HepG2 (cell line): ENCODE data around the gene GPS1. TPM values are rescaled to one million over a fixed set of nuclear protein-coding genes. Genes with fewer than 3 reads are reported as not detected.
A peak's percentile ranks its signal among the peaks of the same experiment; 100 is the strongest.

Experiments
- ATAD3A ChIP-seq: sonication (generic); formaldehyde crosslinking; IDR thresholded peaks from 2 replicates; pipeline ENCODE4 v1.4.0; 2020; ENCODE audit warnings: missing genetic modification reagents
- CAMTA2 ChIP-seq: sonication (generic); formaldehyde crosslinking; IDR thresholded peaks from 2 replicates; pipeline ENCODE4 v1.4.0; 2020; ENCODE audit warnings: mild to moderate bottlenecking, missing genetic modification reagents, borderline replicate concordance
- DNMT3B ChIP-seq: conservative IDR thresholded peaks from 2 replicates; pipeline ENCODE4 v1.6.1; 2016; ENCODE audit warnings: missing biosample characterization, control low read depth
- DZIP1 ChIP-seq: sonication (generic); formaldehyde crosslinking; IDR thresholded peaks from 2 replicates; pipeline ENCODE4 v1.5.0; 2020; ENCODE audit warnings: mild to moderate bottlenecking, missing genetic modification reagents
- ELF4 ChIP-seq: sonication (generic); formaldehyde crosslinking; IDR thresholded peaks from 2 replicates; pipeline ENCODE4 v1.5.0; 2020; ENCODE audit warnings: missing genetic modification reagents, mild to moderate bottlenecking, moderate library complexity, borderline replicate concordance
- FOXA3 ChIP-seq: IDR thresholded peaks from 2 replicates; pipeline ENCODE4 v1.6.1; 2016; ENCODE audit warnings: missing genetic modification reagents, missing compliant biosample characterization
- FOXO1 ChIP-seq: sonication (generic); formaldehyde crosslinking; IDR thresholded peaks from 2 replicates; pipeline ENCODE4 v1.4.0; 2020; ENCODE audit warnings: missing genetic modification reagents
- HNRNPK ChIP-seq: fragments of 200-400 bp; formaldehyde crosslinking; IDR thresholded peaks from 2 replicates; pipeline ENCODE4 v1.6.1; 2018; ENCODE audit warnings: low read length, low read depth, moderate library complexity, mild to moderate bottlenecking; ENCODE audit not compliant: poor library complexity, severe bottlenecking
- IKZF4 ChIP-seq: sonication (generic); formaldehyde crosslinking; IDR thresholded peaks from 2 replicates; pipeline ENCODE4 v1.5.1; 2020; ENCODE audit warnings: borderline replicate concordance, mild to moderate bottlenecking, low read depth, missing genetic modification reagents; ENCODE audit errors: not compliant biosample characterization
- MED8 ChIP-seq: sonication (generic); formaldehyde crosslinking; IDR thresholded peaks from 2 replicates; pipeline ENCODE4 v1.8.1; 2023; ENCODE audit warnings: mild to moderate bottlenecking, missing genetic modification reagents; ENCODE audit not compliant: insufficient replicate concordance
- MTF2 ChIP-seq: sonication (generic); formaldehyde crosslinking; IDR thresholded peaks from 2 replicates; pipeline ENCODE4 v1.5.0; 2020; ENCODE audit warnings: missing genetic modification reagents, borderline replicate concordance
- POGZ ChIP-seq: sonication (generic); formaldehyde crosslinking; IDR thresholded peaks from 2 replicates; pipeline ENCODE4 v1.4.0; 2020; ENCODE audit warnings: mild to moderate bottlenecking, missing genetic modification reagents
- PPARG ChIP-seq: conservative IDR thresholded peaks from 2 replicates; pipeline ENCODE4 v1.6.1; 2016; ENCODE audit warnings: missing biosample characterization, missing genetic modification reagents
- RBM22 ChIP-seq: fragments of 200-400 bp; formaldehyde crosslinking; optimal IDR thresholded peaks from 2 replicates; pipeline ENCODE3; 2017; ENCODE audit warnings: mild to moderate bottlenecking, low read length, moderate library complexity
- TCF7L2 ChIP-seq: IDR thresholded peaks from 2 replicates; pipeline ENCODE4 v1.6.1; 2011; ENCODE audit warnings: mild to moderate bottlenecking, low read depth, low read length, moderate library complexity
- ZFX ChIP-seq: sonication (generic); formaldehyde crosslinking; IDR thresholded peaks from 2 replicates; pipeline ENCODE4 v1.4.0; 2020; ENCODE audit warnings: mild to moderate bottlenecking, low read depth, missing genetic modification reagents, moderate library complexity
- ZNF251 ChIP-seq: sonication (generic); formaldehyde crosslinking; IDR thresholded peaks from 2 replicates; pipeline ENCODE4 v1.9.0; 2021; ENCODE audit warnings: mild to moderate bottlenecking, missing genetic modification reagents
- ZNF343 ChIP-seq: sonication (generic); formaldehyde crosslinking; IDR thresholded peaks from 2 replicates; pipeline ENCODE4 v1.4.0; 2020; ENCODE audit warnings: mild to moderate bottlenecking, missing genetic modification reagents
- ZNF510 ChIP-seq: sonication (generic); formaldehyde crosslinking; IDR thresholded peaks from 2 replicates; pipeline ENCODE4 v1.4.0; 2020; ENCODE audit warnings: low read depth, mild to moderate bottlenecking, missing genetic modification reagents
- ZNF556 ChIP-seq: sonication (generic); formaldehyde crosslinking; IDR thresholded peaks from 2 replicates; pipeline ENCODE4 v1.4.0; 2020; ENCODE audit warnings: mild to moderate bottlenecking, missing genetic modification reagents, borderline replicate concordance
- ZNF564 ChIP-seq: sonication (generic); formaldehyde crosslinking; IDR thresholded peaks from 2 replicates; pipeline ENCODE4 v1.8.1; 2023; ENCODE audit warnings: mild to moderate bottlenecking, missing genetic modification reagents
- ZNF589 ChIP-seq: sonication (generic); formaldehyde crosslinking; conservative IDR thresholded peaks from 2 replicates; pipeline ENCODE4 v1.8.0; 2022; ENCODE audit warnings: mild to moderate bottlenecking, moderate library complexity, missing genetic modification reagents
- ZNF747 ChIP-seq: sonication (generic); formaldehyde crosslinking; IDR thresholded peaks from 2 replicates; pipeline ENCODE4 v1.8.1; 2023; ENCODE audit warnings: missing genetic modification reagents, mild to moderate bottlenecking, borderline replicate concordance
- ZNF772 ChIP-seq: sonication (generic); formaldehyde crosslinking; IDR thresholded peaks from 2 replicates; pipeline ENCODE4 v1.5.0; 2020; ENCODE audit warnings: mild to moderate bottlenecking, missing genetic modification reagents
- ZNF816 ChIP-seq: sonication (generic); formaldehyde crosslinking; IDR thresholded peaks from 2 replicates; pipeline ENCODE4 v1.8.0; 2022; ENCODE audit warnings: missing genetic modification reagents, mild to moderate bottlenecking, borderline replicate concordance
- polyA plus RNA-seq, 8 experiments: library from polyadenylated mRNA; depleted of rRNA in 3 of 8; stranded (reverse) in 7 of 8; unstranded in 1 of 8; fragments of >200 nt; fragmentation: Illumina TruSeq in 4 of 8; extraction: Trizol in 4 of 8; gene quantifications; 2 replicates each; pipeline versions ENCODE4 v1.2.1 to v1.2.3, GENCODE V29; 2011 to 2016; ENCODE audit warnings: low read depth in 4 of 8, missing spikeins in 1 of 8, mixed read lengths in 1 of 8; ENCODE audit not compliant: insufficient read depth in 1 of 8
- total RNA-seq, 5 experiments: library from RNA; depleted of rRNA; stranded (reverse); fragments of >200 nt; fragmentation: Illumina TruSeq; extraction: Trizol; gene quantifications; 2 replicates each; pipeline ENCODE4 v1.2.3, GENCODE V29; 2016; ENCODE audit warnings: low read depth in 1 of 5
- TF ChIP-seq, protein P1 (sequence below): sonication (generic); formaldehyde crosslinking; IDR thresholded peaks from 2 replicates; pipeline ENCODE4 v1.4.0; 2020; ENCODE audit warnings: low read depth, mild to moderate bottlenecking, missing genetic modification reagents

The GPS1 gene
- total and polyA plus RNA-seq, 2 of the 13 experiments (the other 11 are each of a cell fraction or from before 2014, with no cell fraction given): 124 to 128 TPM

GRCh38 chr17:82095777-82096708, 44.3 kb downstream of the GPS1 start (continued):
- TF ChIP-seq DZIP1 (CRISPR knock-in tag) (no peak), ZNF510 (CRISPR knock-in tag) (no peak), RBM22 (peak; percentile 34), ZNF251 (CRISPR knock-in tag) (no peak), MED8 (CRISPR knock-in tag) (no peak), ZNF747 (CRISPR knock-in tag) (0 out of 2 replicates have a peak, but pooled peaks have one; percentile 23), HNRNPK (no peak), POGZ (CRISPR knock-in tag) (no peak), ZNF589 (peak; percentile 52; the same call in 1 of the 2 replicates), IKZF4 (CRISPR knock-in tag) (no peak), FOXO1 (CRISPR knock-in tag) (no peak), ZNF556 (CRISPR knock-in tag) (no peak; the same call in 1 of the 2 replicates), DNMT3B (CRISPR knock-in tag) (no peak), ZNF772 (0 out of 2 replicates have a peak, but pooled peaks have one; percentile 45), CAMTA2 (CRISPR knock-in tag) (peak; percentile 54; the same call in 1 of the 2 replicates), ATAD3A (CRISPR knock-in tag) (no peak), ZFX (CRISPR knock-in tag) (peak; percentile 57; the same call in 1 of the 2 replicates), PPARG (no peak), MTF2 (CRISPR knock-in tag) (no peak), TCF7L2 (no peak), FOXA3 (no peak), ELF4 (CRISPR knock-in tag) (no peak), ZNF816 (CRISPR knock-in tag) (no peak), ZNF564 (CRISPR knock-in tag) (no peak; the same call in 1 of the 2 replicates), ZNF343 (CRISPR knock-in tag) (no peak)
- TF ChIP-seq, protein P1, sequence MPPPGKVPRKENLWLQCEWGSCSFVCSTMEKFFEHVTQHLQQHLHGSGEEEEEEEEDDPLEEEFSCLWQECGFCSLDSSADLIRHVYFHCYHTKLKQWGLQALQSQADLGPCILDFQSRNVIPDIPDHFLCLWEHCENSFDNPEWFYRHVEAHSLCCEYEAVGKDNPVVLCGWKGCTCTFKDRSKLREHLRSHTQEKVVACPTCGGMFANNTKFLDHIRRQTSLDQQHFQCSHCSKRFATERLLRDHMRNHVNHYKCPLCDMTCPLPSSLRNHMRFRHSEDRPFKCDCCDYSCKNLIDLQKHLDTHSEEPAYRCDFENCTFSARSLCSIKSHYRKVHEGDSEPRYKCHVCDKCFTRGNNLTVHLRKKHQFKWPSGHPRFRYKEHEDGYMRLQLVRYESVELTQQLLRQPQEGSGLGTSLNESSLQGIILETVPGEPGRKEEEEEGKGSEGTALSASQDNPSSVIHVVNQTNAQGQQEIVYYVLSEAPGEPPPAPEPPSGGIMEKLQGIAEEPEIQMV: no peak
